A673 (cell line): ENCODE measurements around the gene TAS2R42.

Experiments
- EZH2 ChIP-seq: fragments of 200-600 bp; sonication (generic); IDR thresholded peaks from 2 replicates; pipeline ENCODE4 v1.6.1; 2017; ENCODE audit warnings: borderline replicate concordance, low read depth, mild to moderate bottlenecking, mixed read lengths, antibody characterized with exemption, low read length; ENCODE audit not compliant: poor library complexity, severe bottlenecking
- TF ChIP-seq, protein P1 (sequence below): fragments of 300-800, 200-600 bp; sonication (generic); conservative IDR thresholded peaks from 2 replicates; pipeline ENCODE4 v1.5.1; 2017; ENCODE audit warnings: low read depth, mild to moderate bottlenecking, antibody characterized with exemption, low read length, moderate library complexity, mixed read lengths

DNA sequence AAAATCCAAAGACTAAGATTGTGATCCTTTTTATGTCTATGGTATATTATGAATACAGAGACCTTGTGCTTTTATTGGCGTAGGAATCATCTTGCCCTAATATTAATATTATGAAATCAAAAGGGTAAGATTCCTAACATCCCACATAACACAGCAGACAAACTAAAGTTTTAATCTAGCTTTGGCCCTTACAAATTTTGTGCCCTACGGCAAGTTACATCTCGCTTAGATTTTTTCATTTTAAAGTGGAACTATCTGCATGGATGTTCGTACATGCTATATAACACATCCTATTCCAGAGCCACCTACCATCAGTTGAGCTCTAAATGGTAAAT, 16.0 kb downstream of the TAS2R42 start:
- TF ChIP-seq, protein P1, sequence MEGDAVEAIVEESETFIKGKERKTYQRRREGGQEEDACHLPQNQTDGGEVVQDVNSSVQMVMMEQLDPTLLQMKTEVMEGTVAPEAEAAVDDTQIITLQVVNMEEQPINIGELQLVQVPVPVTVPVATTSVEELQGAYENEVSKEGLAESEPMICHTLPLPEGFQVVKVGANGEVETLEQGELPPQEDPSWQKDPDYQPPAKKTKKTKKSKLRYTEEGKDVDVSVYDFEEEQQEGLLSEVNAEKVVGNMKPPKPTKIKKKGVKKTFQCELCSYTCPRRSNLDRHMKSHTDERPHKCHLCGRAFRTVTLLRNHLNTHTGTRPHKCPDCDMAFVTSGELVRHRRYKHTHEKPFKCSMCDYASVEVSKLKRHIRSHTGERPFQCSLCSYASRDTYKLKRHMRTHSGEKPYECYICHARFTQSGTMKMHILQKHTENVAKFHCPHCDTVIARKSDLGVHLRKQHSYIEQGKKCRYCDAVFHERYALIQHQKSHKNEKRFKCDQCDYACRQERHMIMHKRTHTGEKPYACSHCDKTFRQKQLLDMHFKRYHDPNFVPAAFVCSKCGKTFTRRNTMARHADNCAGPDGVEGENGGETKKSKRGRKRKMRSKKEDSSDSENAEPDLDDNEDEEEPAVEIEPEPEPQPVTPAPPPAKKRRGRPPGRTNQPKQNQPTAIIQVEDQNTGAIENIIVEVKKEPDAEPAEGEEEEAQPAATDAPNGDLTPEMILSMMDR, result no peak
- TF ChIP-seq EZH2, result no peak
